Body of pancreas (tissue), 4 donors: Measurements from ENCODE around the gene ZNF74.

ENCODE experiments used
- CTCF ChIP-seq, 7 experiments: fragments of 450-650 bp in 4 of 7; fragments of 200-600 bp in 3 of 7; sonication (generic) in 3 of 7; IDR thresholded peaks; one replicate each; pipeline ENCODE4 v1.5.1; 2016 to 2019; ENCODE audit warnings: antibody characterized with exemption in 7 of 7
- POLR2A ChIP-seq, 3 donors: fragments of 450-650 bp; IDR thresholded peaks; one replicate each; pipeline ENCODE4 v1.6.1; 2016; ENCODE audit warnings: antibody characterized with exemption in 3 of 3, mild to moderate bottlenecking in 2 of 3

- TF ChIP-seq CTCF (IDR thresholded peaks at IDR 0.05) (no peak), POLR2A (IDR thresholded peaks at IDR 0.05) (no peak)
Measured at GRCh38 chr22:20380486-20380885, 13.5 kb upstream of the ZNF74 start.
